Stimulated activated CD4-positive, alpha-beta T cell treated with anti-CD3 and anti-CD28 coated beads, Interleukin-1b, Interleukin-23, amount 100 ng/mL, for 24 hours (primary cell): ENCODE data around the gene ATXN1.
A peak's percentile ranks its signal among the peaks of the same experiment; 100 is the strongest.
"Not testable (repeated sequence)": the region's sequence is repeated elsewhere in the genome, so short reads cannot be mapped to it uniquely, and the experiment has no call there.

Source experiments
- DNase-seq, 4 experiments: peaks; one replicate each; pipeline ENCODE4 v3.0.0-alpha.2; 2020; ENCODE audit warnings: low read depth in 4 of 4, low spot score in 1 of 4

The ATXN1 gene

DNA sequence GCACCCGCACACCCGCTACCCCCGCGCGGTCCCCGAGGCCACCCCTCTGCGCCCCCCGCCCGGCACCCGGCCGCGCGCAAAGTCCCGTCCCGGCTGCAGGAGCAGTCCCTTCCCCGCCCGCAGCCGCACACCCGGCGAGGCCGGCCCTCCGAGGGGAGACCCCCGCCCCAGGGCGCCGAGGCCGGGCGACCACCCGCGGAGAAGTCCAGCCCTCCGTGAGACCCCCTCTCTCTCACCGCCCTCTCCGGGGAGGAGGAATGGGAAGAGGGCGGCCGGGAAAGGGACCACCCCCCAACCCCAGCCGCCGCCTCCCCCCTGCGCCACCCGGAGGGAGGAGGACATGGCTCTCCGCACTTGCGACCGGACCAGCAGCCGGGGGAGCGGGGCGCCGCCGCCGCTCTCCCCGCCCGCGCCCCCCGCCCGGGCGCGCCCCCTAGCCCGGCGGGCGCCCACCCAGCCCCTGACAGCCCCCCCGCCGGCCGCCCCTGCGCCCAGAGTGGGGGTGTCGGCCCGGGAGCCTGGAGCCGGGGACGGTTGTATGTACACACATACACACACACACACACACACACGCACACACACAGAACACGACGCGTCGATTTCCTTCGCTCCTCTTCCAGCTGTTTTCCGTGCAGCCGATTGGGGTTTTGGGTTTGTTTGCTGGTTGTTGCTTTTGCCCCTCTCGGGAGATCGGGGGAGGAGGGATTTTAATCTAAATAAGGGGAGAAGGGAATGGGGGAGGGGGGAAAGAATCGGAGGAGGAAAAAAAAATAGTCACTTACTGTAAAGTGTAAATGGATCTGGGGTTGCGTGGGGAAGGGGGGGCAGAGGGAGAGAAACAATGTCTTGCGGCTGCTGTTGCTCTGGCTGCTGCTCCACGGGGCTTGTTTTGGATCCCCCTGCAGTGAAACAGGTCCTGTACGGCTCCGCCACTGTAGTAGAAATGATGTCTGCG is at the start of gene ATXN1:
Gene ATXN1 (minus strand): TSS at position 945 of the 955 bp plus-strand sequence.
- DNase-seq, result peak in 2 of 4 experiments; percentile 8 to 15

DNA sequence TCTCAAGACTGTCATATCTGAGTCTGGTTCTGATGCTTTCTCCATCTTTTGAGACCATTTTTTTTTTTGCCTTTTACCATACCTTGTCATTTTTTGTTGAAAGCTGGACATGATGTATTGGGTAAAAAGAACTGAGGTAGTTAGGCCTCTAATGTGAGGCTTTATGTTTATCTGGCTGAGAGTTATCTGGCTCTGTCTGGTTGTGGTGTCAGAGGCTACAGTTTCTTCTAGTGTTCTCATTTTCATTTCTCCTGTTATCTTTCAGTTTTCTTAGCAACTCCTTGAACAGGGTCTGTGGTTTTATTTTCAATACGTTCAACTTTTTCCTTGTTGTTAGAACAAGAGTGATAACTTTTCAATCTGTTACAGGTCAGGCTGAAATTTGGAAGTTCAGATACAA is 49.2 kb upstream of the ATXN1 start:
- DNase-seq, result no peak

- no peak for DNase-seq
Observed at GRCh38 chr6:16809753-16810358, 48.6 kb upstream of the ATXN1 start.

- no peak for DNase-seq
Observed at GRCh38 chr6:16807956-16808355, 46.7 kb upstream of the ATXN1 start.

DNA sequence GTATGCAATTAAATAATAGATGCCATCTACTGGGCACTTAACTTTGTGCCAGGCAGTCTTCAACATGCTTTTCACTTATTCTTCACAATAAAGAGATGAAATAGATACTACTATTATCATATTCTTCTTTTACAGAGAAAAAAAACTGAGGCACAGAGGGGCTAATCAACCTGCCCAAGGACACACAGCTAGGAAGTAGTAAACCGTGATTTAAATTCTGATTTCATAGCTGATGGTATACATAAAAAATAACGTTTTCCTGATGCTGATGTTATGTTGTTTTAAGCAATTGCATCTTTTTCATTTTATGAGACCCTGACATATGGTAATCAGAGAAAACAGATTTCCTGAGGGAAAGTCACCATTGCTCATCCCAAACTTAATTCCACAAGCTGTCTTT is 45.1 kb upstream of the ATXN1 start:
- DNase-seq, result no peak

GRCh38 chr6:16805243-16805950 is 44.1 kb upstream of the ATXN1 start:
- no peak for DNase-seq

GRCh38 chr6:16804546-16805242 is 43.4 kb upstream of the ATXN1 start:
- DNase-seq, result no peak

DNA sequence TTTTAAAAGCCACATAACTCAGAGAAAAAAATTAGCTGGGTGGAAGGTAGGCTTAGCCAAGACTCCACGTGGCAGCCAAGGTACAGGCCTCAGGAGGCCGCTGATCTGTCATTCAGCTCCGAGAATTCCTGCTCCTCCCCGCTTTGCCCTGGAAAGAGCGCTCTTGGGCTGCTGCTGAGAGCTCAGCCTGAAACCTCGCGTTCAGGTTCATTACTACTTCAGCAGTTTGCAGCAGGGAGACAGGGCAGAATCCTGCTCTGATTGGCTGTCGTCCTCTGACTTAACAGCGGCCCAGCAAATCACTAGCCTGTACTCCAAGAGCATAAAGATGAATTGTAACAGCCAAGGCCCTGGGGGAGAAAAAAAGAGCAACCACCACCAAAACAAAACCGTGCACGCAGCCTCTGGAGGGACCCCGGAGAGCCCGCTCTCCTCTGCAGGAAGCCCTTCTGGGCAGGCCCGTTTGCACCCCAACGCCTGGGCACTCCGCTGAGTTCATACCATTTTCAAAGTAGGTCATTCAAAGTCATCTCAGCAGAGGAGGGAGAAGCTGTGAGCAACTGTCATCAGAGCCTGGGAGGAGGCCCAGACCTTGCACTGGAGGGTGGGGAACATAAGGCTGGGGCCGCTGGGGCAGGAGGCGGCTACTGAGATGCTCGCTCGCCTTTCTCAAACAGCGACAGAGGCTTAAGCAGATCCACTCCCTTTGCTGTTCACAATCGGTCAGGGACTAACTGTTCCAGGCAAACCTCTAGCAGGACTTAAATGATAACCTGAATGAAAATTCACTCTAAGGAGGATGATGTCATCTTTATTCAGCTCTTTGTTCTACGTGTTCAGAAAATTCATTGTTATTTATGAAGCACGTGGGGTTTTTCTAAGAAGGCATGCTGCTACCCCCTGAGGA is 42.3 kb upstream of the ATXN1 start:
- no peak for DNase-seq

DNA sequence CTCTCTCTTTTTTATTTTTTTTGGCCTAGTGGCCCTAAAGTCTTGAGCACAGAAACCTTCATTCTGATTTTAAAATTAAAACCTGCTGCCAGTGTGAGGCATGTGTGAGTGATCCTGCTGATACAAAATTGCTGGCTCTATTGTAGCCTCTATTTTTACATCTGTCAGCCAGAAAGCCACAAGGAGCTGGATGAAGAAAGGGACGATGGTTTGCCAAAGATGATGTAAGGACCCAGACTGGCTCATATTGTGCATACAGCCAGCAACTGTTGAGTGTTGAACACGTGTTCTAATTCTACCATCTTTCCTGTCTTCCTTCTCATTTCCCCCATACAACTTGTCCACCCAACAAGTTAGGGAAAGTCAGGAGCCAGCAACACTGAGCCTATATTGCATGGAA is 40.8 kb upstream of the ATXN1 start:
- no peak for DNase-seq

DNA sequence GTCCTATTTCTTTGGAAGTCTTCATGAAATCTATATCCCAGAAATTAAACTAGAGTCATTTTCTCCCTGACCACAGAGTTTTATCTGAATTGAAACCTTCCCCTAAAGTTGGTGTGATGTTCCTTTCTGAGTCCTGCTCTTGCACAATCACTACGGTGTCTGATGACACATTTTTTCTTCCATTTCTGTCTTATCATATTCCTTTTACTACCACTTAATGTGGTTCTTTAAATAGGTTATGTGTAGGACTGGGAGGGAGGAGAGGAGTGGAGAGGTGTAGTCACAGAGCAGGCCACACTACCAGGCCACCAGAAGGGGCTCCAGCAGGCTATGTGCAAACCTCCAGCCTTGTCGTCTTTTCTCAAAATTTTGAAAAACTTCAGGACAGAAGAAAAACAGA is 39.7 kb upstream of the ATXN1 start:
- DNase-seq, result no peak

DNA sequence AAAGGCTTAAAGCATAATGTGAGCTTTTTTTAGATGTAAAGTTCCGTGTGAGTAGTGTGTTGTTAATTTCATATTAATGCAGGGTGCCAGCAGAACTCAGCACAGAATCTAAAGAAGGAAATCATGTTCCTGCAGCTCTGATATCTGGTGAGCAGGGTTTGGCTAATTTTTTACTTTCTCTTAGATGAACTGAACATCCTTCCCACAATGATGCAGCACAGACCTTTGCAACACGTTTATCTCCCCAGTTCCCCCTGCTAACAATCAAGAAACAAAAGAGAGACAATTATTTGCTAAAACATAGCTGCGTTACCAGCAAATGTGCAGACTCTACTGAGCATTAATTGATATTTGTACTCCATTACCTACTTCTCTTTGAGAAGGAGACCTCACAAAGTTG is 39.1 kb upstream of the ATXN1 start:
- no peak for DNase-seq

DNA sequence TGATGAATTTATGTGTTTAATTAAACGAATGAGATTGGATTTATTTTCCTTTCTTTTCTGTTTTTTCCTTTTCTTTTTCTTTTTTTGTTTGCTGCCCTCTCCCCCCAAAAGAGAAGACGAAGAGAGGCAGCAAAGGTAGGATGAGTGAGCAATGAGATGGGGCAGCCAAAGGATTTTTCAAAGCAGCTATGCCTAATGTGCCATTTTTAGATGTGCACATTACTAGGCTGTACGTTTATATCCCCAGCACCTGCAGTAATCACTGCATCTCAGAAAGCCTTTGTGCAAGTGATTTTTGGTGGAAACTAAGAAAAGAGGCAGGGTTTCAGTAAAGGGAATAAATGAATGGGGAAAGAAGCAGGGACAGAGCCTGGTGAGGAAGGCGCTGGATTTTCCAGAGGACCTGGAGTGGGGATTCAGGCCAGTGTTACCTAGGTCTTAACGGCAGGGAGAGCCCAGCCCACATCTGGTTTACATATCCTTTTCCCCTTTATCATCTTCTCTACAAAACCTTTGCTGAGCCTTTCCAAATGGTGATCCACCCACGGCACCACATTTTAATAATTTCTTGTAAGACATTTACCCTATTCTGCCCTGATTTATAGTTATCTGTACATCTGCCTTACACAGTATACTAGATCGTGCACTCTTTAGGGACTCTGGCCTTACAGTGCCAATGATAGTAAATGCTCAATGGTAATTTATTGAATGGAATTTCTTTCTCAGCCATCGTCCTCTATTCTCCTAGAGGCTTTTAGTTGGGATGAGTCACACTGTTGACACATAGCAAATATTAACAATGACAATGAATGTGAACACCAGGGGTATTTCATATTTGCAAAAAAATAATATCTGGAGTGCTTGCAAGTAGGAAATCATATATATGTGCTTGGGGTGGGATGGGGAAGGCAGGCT is 38.3 kb upstream of the ATXN1 start:
- no peak for DNase-seq

GRCh38 chr6:16793828-16794412 is 32.7 kb upstream of the ATXN1 start:
- DNase-seq, result no peak

DNA sequence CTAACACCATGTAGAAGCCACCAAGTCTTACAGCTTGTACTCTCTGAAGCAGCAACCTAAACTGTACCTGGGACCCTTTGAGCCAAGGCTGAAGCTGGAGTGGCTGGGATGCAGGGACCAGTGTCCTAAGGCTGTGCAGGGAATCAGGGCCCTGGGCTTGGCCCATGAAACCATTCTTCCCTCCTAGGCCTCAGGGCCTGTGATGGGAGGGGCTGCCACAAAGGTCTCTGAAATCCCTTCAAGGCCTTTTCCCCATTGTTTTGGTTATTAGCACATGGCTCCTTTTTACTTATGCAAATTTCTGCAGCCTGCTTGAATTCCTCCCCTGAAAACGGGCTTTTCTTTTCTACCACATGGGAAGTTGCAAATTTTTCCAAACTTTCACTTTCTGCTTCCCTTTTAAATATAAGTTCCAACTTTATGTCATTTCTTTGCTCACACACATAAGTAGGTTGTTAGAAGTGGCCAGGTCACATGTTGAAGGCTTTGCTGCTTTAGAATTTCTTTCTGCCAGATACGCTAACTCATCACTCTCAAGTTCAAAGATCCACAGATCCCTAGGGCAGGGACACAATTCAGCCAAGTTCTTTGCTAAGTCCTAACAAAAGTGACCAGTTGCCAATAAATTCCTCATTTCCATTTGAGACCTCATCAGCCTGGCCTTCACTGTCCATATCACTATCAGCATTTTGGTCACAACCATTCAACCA is 28.2 kb upstream of the ATXN1 start:
- no peak for DNase-seq

GRCh38 chr6:16787128-16787682 is 25.9 kb upstream of the ATXN1 start:
- no peak for DNase-seq

DNA sequence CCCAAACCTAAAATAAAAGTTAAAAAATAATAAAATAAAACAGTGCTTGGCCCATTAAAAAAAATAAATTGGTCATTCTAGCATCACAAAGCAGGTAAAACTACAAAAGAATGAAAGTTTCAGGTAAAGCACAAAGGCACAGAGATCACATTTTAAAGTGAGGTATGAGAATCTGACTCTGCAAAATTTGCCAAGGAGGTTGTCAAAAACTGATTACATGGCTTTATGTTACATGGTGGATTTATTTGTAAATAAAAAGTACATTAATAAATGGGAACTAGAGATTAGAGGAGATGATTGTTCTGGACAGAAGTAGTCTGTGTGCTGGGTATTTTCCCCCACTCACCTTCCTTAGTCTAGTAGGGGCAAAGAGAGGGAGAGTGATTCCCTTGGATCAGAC is 24.2 kb upstream of the ATXN1 start:
- DNase-seq, result no peak

DNA sequence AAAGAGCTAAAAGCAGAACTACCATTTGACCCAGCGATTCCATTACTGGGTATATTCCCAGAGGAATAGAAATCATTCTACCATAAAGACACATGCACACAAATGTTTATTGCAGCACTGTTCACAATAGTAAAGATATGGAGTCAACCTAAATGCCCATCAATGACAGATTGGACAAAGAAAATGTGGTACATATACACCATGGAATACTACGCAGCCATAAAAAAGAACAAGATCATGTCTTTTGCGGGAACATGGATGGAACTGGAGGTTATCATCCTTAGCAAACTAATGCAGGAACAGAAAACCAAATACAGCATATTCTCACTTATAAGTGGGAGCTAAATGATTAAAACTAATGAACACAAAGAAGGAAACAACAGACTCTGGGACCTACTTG is 23.7 kb upstream of the ATXN1 start:
- not testable (repeated sequence) for DNase-seq
